Measurements from ENCODE around the gene FCER2. TPM values are rescaled to one million over a fixed set of nuclear protein-coding genes. Genes with fewer than 3 reads are reported as not detected.

The FCER2 gene
- total and polyA plus RNA-seq, 4 donors, result 0.14 TPM; not detected in 3

- TF ChIP-seq CTCF (IDR thresholded peaks at IDR 0.05; ENCODE audit: low read depth, low read length, missing input control), result no peak
- no peak for TF ChIP-seq EGR1 (IDR thresholded peaks at IDR 0.05; ENCODE audit: low read depth in 2 of 2)
These were observed 59.5 kb downstream of the FCER2 start (continued) for GRCh38 chr19:7642295-7643030.

- WGBS, result 92% methylated on average over 43 of the region's 43 CpGs
- Histone ChIP-seq H3K4me1 (ENCODE audit: control insufficient read depth in 4 of 4, insufficient read depth in 4 of 4, low read length in 3 of 4) (peaks cover 1 to 11% (median 8%) of the 10 kb centered on the region in 4 donors), H3K9me3 (ENCODE audit: control insufficient read depth in 4 of 4, low read length in 3 of 4) (no peaks in the 10 kb centered on the region), H3K9ac (ENCODE audit: low read depth in 1 of 2, low read length in 2 of 2) (no peak overlapping the region), H3K4me3 (ENCODE audit: low read depth in 1 of 3, low read length in 3 of 3) (no peak overlapping the region), H3K27ac (ENCODE audit: low read depth in 1 of 2, low read length in 2 of 2) (no peak overlapping the region), H3K36me3 (ENCODE audit: control insufficient read depth in 4 of 4, insufficient read depth in 3 of 4, low read depth in 1 of 4, low read length in 3 of 4) (peaks cover 0 to 3% (median 0%) of the 10 kb centered on the region in 4 donors), H3K27me3 (ENCODE audit: control insufficient read depth in 4 of 4, insufficient read depth in 4 of 4, low read length in 3 of 4) (no peaks in the 10 kb centered on the region)
- TF ChIP-seq ZBTB33 (IDR thresholded peaks at IDR 0.05), result no peak
- no peak for DNase-seq (ENCODE audit: low spot score)
These were observed 60.3 kb downstream of the FCER2 start for GRCh38 chr19:7641290-7642276.

- no peaks in the 10 kb centered on the region for H3K9me3 ChIP-seq (ENCODE audit: control insufficient read depth in 4 of 4, low read length in 3 of 4)
- TF ChIP-seq RAD21 (IDR thresholded peaks at IDR 0.05) (no peak), TAF1 (conservative IDR thresholded peaks at IDR 0.05) (no peak), ZBTB33 (IDR thresholded peaks at IDR 0.05) (no peak), MAX (IDR thresholded peaks at IDR 0.05) (no peak), CTCF (IDR thresholded peaks at IDR 0.05; ENCODE audit: low read depth, low read length, missing input control) (no peak)
- no peak overlapping the region for H3K9ac ChIP-seq (ENCODE audit: low read depth in 1 of 2, low read length in 2 of 2)
- H3K36me3 ChIP-seq (ENCODE audit: control insufficient read depth in 4 of 4, insufficient read depth in 3 of 4, low read depth in 1 of 4, low read length in 3 of 4), result peaks cover 0 to 3% (median 0%) of the 10 kb centered on the region in 4 donors
- DNase-seq (ENCODE audit: low spot score), result no peak
- no peak overlapping the region for H3K4me3 ChIP-seq (ENCODE audit: low read depth in 1 of 3, low read length in 3 of 3)
- H3K27ac ChIP-seq (ENCODE audit: low read depth in 1 of 2, low read length in 2 of 2), result no peak overlapping the region
- H3K27me3 ChIP-seq (ENCODE audit: control insufficient read depth in 4 of 4, insufficient read depth in 4 of 4, low read length in 3 of 4), result no peaks in the 10 kb centered on the region
- H3K4me1 ChIP-seq (ENCODE audit: control insufficient read depth in 4 of 4, insufficient read depth in 4 of 4, low read length in 3 of 4), result peaks cover 1 to 19% (median 14%) of the 10 kb centered on the region in 4 donors
- WGBS, result 96% methylated on average over 11 of the region's 11 CpGs
These were observed 61.1 kb downstream of the FCER2 start for GRCh38 chr19:7640803-7641202.

Measured in liver (tissue), 9 donors.